ENCODE results near the gene NKD1.

The NKD1 gene

GRCh38 chr16:50505115-50505514, 43.1 kb upstream of the NKD1 start:
- Histone ChIP-seq H3K4me1 (peaks cover 0 to 9% (median 6%) of the 10 kb centered on the region in 10 experiments; a peak in 9 of 20 replicates), H3K4me3 (no peak overlapping the region), H3K4me2 (no peak overlapping the region), H3K9me3 (replicated peaks in 1 of 11) (peaks cover 0 to 15% (median 0%) of the 10 kb centered on the region in 11 experiments; a peak in 3 of 22 replicates), H4K20me1 (no peaks in the 10 kb centered on the region), H3K9ac (no peak overlapping the region), H3K27ac (no peak overlapping the region), H3K27me3 (no peaks in the 10 kb centered on the region), H3K36me3 (no peaks in the 10 kb centered on the region)
- TF ChIP-seq Cebpa-rat (IDR thresholded peaks at IDR 0.05), result no peak

DNA sequence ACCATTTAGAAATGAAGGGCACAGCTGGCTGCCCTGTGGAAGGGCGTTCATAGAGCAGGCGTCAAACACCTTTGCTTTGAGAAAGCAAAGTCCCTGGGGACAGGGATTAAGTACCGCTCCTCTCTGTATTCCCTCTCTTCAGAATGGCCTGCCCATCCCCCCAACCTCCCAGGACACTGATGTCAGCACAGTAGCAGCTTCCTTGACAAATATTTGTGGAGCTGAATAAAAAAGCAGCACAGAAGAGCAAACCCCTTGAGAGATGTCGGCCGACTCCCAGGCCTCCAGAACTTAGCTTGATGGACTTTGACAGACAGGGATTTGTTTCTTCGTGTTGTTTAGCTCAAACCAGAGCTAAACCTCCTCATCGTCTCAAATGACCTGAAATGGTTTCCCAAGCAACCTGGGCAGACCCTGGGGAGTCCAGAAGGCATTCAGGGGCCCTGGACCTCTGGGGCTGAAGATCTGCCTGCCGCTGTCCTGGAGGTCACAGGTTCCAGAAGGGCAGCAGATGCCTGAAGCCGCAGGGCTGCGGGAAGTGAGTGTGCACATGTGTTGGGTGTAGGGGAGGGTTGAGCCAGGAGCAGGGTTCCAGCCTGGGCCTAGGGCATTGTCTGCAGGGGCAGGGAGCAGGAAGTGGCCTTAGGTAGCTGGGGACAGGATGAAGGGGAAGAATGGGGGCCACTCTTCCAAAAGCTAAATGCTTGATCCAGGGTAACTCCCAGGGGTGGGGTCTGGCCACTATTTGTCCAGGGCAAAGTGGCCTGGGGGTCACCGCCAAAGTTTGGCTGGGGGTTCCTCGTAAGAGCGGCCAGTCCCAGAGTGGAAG, 42.3 kb upstream of the NKD1 start:
- Histone ChIP-seq H3K4me2 (no peak overlapping the region), H3K9ac (no peak overlapping the region), H3K27me3 (no peaks in the 10 kb centered on the region), H3K36me3 (no peaks in the 10 kb centered on the region), H4K20me1 (no peaks in the 10 kb centered on the region), H3K27ac (no peak overlapping the region), H3K9me3 (replicated peaks in 1 of 11) (peaks cover 0 to 13% (median 0%) of the 10 kb centered on the region in 11 experiments; a peak in 3 of 22 replicates), H3K4me1 (peaks cover 0 to 9% (median 6%) of the 10 kb centered on the region in 10 experiments; a peak in 9 of 20 replicates), H3K4me3 (no peak overlapping the region)
- no peak for TF ChIP-seq Cebpa-rat (IDR thresholded peaks at IDR 0.05)

- Histone ChIP-seq H4K20me1 (no peaks in the 10 kb centered on the region), H3K4me1 (peaks cover 0 to 9% (median 6%) of the 10 kb centered on the region in 10 experiments; a peak in 9 of 20 replicates)
These were observed 41.7 kb upstream of the NKD1 start for GRCh38 chr16:50506543-50506937.

GRCh38 chr16:50507397-50507796, 40.8 kb upstream of the NKD1 start:
- no peak overlapping the region for H3K9ac ChIP-seq
- TF ChIP-seq Cebpa-rat (IDR thresholded peaks at IDR 0.05), result no peak
- peaks cover 0 to 6% (median 0%) of the 10 kb centered on the region in 11 experiments; a peak in 1 of 22 replicates for H3K9me3 ChIP-seq (replicated peaks in 1 of 11)
- H3K36me3 ChIP-seq, result no peaks in the 10 kb centered on the region
- H3K27me3 ChIP-seq, result no peaks in the 10 kb centered on the region
- H3K4me3 ChIP-seq, result no peak overlapping the region
- H4K20me1 ChIP-seq, result no peaks in the 10 kb centered on the region
- no peak overlapping the region for H3K4me2 ChIP-seq
- H3K27ac ChIP-seq, result no peak overlapping the region
- peaks cover 0 to 3% (median 3%) of the 10 kb centered on the region in 10 experiments; a peak in 9 of 20 replicates for H3K4me1 ChIP-seq

More at GRCh38 chr16:50506543-50506937, 41.7 kb upstream of the NKD1 start:
- H3K27ac ChIP-seq, result no peak overlapping the region
- no peak for TF ChIP-seq Cebpa-rat (IDR thresholded peaks at IDR 0.05)
- H3K4me2 ChIP-seq, result no peak overlapping the region
- no peaks in the 10 kb centered on the region for H3K36me3 ChIP-seq
- no peak overlapping the region for H3K9ac ChIP-seq
- H3K4me3 ChIP-seq, result no peak overlapping the region
- H3K9me3 ChIP-seq (replicated peaks in 1 of 11), result peaks cover 0 to 12% (median 0%) of the 10 kb centered on the region in 11 experiments; a peak in 2 of 22 replicates
- no peaks in the 10 kb centered on the region for H3K27me3 ChIP-seq

GRCh38 chr16:50509521-50510341, 38.5 kb upstream of the NKD1 start:
- Histone ChIP-seq H3K27me3 (no peaks in the 10 kb centered on the region), H3K27ac (no peak overlapping the region), H3K4me1 (no peaks in the 10 kb centered on the region), H3K4me3 (no peak overlapping the region), H3K36me3 (no peaks in the 10 kb centered on the region), H4K20me1 (no peaks in the 10 kb centered on the region), H3K4me2 (no peak overlapping the region), H3K9me3 (replicated peaks in 1 of 11) (peaks cover 0 to 6% (median 0%) of the 10 kb centered on the region in 11 experiments; a peak in 1 of 22 replicates), H3K9ac (no peak overlapping the region)
- TF ChIP-seq Cebpa-rat (IDR thresholded peaks at IDR 0.05), result no peak

DNA sequence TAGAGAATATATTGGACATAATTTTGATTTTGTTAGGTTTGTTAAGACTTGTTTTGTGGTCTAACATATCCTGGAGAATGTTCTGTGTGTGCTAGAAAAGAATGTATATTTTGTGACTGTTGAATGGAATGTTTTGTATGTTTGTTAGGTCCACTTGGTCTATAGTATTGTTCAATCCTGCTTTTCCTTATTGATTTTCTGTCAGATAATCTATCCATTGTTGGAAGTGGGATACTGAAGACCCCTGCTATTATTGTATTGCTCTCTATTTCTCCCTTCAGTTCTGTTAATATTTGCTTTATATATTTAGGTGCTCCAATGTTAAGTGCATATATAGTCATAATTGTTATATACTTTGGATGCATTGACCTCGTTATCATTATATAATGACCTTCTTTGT, 33.0 kb upstream of the NKD1 start:
- Histone ChIP-seq H3K4me1 (no peaks in the 10 kb centered on the region), H3K27ac (no peak overlapping the region), H4K20me1 (no peaks in the 10 kb centered on the region), H3K4me3 (no peak overlapping the region), H3K27me3 (no peaks in the 10 kb centered on the region), H3K9me3 (replicated peaks in 1 of 11) (peaks cover 17 to 27% (median 20%) of the 10 kb centered on the region in 11 experiments), H3K36me3 (0 out of 22 replicates have a peak, but pooled peaks cover 0 to 4% (median 0%) of the 10 kb centered on the region in 11 experiments), H3K4me2 (no peak overlapping the region), H3K9ac (no peak overlapping the region)
- no peak for TF ChIP-seq Cebpa-rat (IDR thresholded peaks at IDR 0.05)

GRCh38 chr16:50516401-50516800, 31.8 kb upstream of the NKD1 start:
- Histone ChIP-seq H3K4me3 (no peak overlapping the region), H3K27ac (no peak overlapping the region), H3K9ac (no peak overlapping the region), H3K9me3 (replicated peaks in 1 of 11) (peaks cover 17 to 27% (median 20%) of the 10 kb centered on the region in 11 experiments), H3K4me2 (no peak overlapping the region), H3K4me1 (no peaks in the 10 kb centered on the region), H3K27me3 (no peaks in the 10 kb centered on the region), H3K36me3 (0 out of 22 replicates have a peak, but pooled peaks cover 0 to 4% (median 0%) of the 10 kb centered on the region in 11 experiments), H4K20me1 (no peaks in the 10 kb centered on the region)
- TF ChIP-seq Cebpa-rat (IDR thresholded peaks at IDR 0.05), result no peak

GRCh38 chr16:50516890-50517289, 31.3 kb upstream of the NKD1 start:
- Histone ChIP-seq H3K9me3 (replicated peaks in 1 of 11) (peaks cover 17 to 27% (median 20%) of the 10 kb centered on the region in 11 experiments), H3K4me1 (no peaks in the 10 kb centered on the region), H3K36me3 (0 out of 22 replicates have a peak, but pooled peaks cover 0 to 4% (median 0%) of the 10 kb centered on the region in 11 experiments), H3K27me3 (no peaks in the 10 kb centered on the region), H3K9ac (no peak overlapping the region), H4K20me1 (no peaks in the 10 kb centered on the region), H3K4me2 (no peak overlapping the region), H3K4me3 (no peak overlapping the region), H3K27ac (no peak overlapping the region)
- no peak for TF ChIP-seq Cebpa-rat (IDR thresholded peaks at IDR 0.05)
